ENCODE measurements around the gene TCL1B.

TCL1B gene

DNA sequence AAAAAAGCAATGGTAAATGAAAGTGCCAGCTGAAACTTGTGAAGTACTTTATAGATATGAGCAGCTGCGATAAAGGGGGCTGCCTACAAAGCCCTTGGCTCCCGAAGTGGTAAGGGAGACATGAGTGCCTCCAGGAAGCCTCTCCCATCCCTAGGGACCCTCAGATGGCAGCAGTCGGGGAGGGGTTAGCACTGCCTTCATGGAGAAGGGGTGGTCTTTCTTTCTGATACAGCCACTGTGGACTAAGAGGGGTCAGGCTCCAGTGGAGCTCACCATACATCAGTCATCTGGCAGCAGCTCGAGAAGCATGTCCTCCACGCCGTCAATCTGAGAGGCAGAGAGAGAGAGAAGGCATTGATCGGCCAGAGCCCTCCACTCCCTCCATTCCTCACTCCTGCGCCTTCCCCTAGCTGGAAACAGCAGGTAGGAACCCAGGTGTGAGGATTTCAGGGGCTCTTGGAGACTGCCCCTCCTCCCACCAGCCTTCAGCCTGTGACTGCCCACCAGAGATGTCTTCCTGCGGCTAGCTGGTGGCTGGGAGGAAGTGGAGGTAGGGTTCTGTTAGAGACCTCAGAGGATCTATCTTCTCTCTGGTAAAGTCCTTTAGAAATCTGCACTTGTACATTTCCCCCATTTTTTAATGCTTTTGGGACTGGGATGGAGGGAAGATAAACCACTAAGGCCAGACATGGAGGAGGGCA is 25.4 kb downstream of the TCL1B start (continued):
- TF ChIP-seq, protein P1, sequence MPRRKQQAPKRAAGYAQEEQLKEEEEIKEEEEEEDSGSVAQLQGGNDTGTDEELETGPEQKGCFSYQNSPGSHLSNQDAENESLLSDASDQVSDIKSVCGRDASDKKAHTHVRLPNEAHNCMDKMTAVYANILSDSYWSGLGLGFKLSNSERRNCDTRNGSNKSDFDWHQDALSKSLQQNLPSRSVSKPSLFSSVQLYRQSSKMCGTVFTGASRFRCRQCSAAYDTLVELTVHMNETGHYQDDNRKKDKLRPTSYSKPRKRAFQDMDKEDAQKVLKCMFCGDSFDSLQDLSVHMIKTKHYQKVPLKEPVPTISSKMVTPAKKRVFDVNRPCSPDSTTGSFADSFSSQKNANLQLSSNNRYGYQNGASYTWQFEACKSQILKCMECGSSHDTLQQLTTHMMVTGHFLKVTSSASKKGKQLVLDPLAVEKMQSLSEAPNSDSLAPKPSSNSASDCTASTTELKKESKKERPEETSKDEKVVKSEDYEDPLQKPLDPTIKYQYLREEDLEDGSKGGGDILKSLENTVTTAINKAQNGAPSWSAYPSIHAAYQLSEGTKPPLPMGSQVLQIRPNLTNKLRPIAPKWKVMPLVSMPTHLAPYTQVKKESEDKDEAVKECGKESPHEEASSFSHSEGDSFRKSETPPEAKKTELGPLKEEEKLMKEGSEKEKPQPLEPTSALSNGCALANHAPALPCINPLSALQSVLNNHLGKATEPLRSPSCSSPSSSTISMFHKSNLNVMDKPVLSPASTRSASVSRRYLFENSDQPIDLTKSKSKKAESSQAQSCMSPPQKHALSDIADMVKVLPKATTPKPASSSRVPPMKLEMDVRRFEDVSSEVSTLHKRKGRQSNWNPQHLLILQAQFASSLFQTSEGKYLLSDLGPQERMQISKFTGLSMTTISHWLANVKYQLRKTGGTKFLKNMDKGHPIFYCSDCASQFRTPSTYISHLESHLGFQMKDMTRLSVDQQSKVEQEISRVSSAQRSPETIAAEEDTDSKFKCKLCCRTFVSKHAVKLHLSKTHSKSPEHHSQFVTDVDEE (CRISPR knock-in tag; IDR thresholded peaks at IDR 0.05) = no peak
- no peak for TF ChIP-seq TOX (CRISPR knock-in tag; IDR thresholded peaks at IDR 0.05; ENCODE audit: borderline replicate concordance)
- no peak for TF ChIP-seq CSDC2 (CRISPR knock-in tag; IDR thresholded peaks at IDR 0.05)
- no peak for TF ChIP-seq PPARA (CRISPR knock-in tag; IDR thresholded peaks at IDR 0.05; ENCODE audit: borderline replicate concordance)
- TF ChIP-seq ISL1 (CRISPR knock-in tag; IDR thresholded peaks at IDR 0.05) = no peak
- TF ChIP-seq ESRRG (CRISPR knock-in tag; IDR thresholded peaks at IDR 0.05) = no peak
- TF ChIP-seq ZNF565 (CRISPR knock-in tag; conservative IDR thresholded peaks at IDR 0.05; ENCODE audit: low read depth) = no peak
- TF ChIP-seq ZFP30 (CRISPR knock-in tag; IDR thresholded peaks at IDR 0.05) = no peak
- TF ChIP-seq ARNTL (CRISPR knock-in tag; IDR thresholded peaks at IDR 0.05; ENCODE audit: borderline replicate concordance, low read depth) = no peak
- no peak for TF ChIP-seq ZC3H10 (CRISPR knock-in tag; IDR thresholded peaks at IDR 0.05)
- TF ChIP-seq, protein P2, sequence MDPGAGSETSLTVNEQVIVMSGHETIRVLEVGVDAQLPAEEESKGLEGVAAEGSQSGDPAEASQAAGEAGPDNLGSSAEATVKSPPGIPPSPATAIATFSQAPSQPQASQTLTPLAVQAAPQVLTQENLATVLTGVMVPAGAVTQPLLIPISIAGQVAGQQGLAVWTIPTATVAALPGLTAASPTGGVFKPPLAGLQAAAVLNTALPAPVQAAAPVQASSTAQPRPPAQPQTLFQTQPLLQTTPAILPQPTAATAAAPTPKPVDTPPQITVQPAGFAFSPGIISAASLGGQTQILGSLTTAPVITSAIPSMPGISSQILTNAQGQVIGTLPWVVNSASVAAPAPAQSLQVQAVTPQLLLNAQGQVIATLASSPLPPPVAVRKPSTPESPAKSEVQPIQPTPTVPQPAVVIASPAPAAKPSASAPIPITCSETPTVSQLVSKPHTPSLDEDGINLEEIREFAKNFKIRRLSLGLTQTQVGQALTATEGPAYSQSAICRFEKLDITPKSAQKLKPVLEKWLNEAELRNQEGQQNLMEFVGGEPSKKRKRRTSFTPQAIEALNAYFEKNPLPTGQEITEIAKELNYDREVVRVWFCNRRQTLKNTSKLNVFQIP (CRISPR knock-in tag; IDR thresholded peaks at IDR 0.05; ENCODE audit: borderline replicate concordance, low read depth) = no peak

DNA sequence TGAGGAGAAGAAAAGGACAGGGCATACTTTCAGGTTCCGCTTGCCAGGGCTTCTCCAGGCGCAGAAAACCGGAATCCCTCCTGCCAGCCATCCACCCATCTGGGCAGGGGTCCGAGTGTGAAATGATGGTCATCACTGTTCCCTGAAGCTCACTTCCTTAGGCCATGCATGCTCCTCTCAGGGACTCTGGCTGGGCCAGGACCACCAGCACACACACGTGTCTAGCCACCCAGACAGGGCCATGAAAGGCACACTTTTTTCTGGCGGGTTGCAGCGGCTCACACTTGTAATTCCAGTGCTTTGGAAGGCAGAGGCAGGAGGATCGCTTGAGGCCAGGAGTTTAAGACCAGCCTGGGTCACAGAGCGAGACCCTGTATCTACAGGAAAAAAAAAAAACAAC is 26.2 kb downstream of the TCL1B start:
- ATAC-seq = no peak
- TF ChIP-seq, protein P3, sequence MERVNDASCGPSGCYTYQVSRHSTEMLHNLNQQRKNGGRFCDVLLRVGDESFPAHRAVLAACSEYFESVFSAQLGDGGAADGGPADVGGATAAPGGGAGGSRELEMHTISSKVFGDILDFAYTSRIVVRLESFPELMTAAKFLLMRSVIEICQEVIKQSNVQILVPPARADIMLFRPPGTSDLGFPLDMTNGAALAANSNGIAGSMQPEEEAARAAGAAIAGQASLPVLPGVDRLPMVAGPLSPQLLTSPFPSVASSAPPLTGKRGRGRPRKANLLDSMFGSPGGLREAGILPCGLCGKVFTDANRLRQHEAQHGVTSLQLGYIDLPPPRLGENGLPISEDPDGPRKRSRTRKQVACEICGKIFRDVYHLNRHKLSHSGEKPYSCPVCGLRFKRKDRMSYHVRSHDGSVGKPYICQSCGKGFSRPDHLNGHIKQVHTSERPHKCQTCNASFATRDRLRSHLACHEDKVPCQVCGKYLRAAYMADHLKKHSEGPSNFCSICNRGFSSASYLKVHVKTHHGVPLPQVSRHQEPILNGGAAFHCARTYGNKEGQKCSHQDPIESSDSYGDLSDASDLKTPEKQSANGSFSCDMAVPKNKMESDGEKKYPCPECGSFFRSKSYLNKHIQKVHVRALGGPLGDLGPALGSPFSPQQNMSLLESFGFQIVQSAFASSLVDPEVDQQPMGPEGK (CRISPR knock-in tag; IDR thresholded peaks at IDR 0.05; ENCODE audit: borderline replicate concordance) = no peak
- TF ChIP-seq TCF4 (CRISPR knock-in tag; IDR thresholded peaks at IDR 0.05; ENCODE audit: borderline replicate concordance) (no peak), ZNF8 (CRISPR knock-in tag; IDR thresholded peaks at IDR 0.05) (no peak), BACH2 (CRISPR knock-in tag; IDR thresholded peaks at IDR 0.05; ENCODE audit: borderline replicate concordance) (no peak), RARB (CRISPR knock-in tag; IDR thresholded peaks at IDR 0.05) (no peak), CSDC2 (CRISPR knock-in tag; IDR thresholded peaks at IDR 0.05) (no peak), ZNF565 (CRISPR knock-in tag; conservative IDR thresholded peaks at IDR 0.05; ENCODE audit: low read depth) (no peak), ESRRG (CRISPR knock-in tag; IDR thresholded peaks at IDR 0.05) (no peak), OSR1 (CRISPR knock-in tag; IDR thresholded peaks at IDR 0.05) (no peak), TOX (CRISPR knock-in tag; IDR thresholded peaks at IDR 0.05; ENCODE audit: borderline replicate concordance) (no peak), ZNF70 (CRISPR knock-in tag; IDR thresholded peaks at IDR 0.05) (no peak)

DNA sequence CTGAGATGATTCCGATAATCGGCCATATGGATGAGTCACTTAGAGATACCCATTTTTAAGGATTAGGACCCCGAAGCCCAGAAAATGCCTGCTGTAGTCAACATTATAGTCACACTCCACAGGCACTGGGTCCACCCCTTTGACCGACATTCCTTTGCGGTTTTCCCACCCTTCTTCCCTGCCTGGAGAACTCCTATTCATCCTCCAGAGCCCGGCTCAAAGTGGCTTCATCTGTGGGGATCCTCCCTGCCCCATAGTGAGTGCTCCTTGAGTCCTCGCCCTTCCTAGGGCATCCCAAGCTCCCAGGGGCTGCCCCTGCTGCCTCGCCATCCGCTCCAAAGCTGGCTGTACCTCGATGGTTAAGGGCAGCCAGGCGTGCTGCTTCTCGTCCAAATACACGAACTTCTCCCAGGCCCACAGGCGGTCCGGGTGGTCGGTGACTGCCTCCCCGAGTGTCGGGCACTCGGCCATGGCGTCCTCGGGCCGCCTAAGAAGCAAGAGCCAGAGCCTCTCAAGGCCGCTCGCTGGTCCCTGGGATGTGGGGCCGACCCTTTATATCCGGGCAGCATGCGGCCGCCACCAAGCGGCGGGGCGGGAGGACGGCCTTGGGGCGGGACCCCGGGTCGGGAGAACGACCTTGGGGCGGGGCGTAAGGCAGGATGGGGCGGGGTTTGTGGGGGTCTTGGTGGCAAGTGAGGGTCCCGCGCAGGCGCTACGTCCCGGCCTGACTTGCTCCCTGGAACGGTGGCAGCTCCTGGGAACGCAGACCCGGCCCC is 27.6 kb downstream of the TCL1B start, which contains the start of gene TCL1A:
Gene TCL1A (minus strand): TSS at position 530 of the 776 bp plus-strand sequence. CDS start 59 bp downstream, at position 471.
- no peak for ATAC-seq

More for the DNA sequence above, 27.6 kb downstream of the TCL1B start, which contains the start of gene TCL1A:
- TF ChIP-seq, protein P2 (CRISPR knock-in tag; IDR thresholded peaks at IDR 0.05; ENCODE audit: borderline replicate concordance, low read depth) = no peak
- peak; percentile 46; the same call in 1 of the 2 replicates for TF ChIP-seq ZFP3 (CRISPR knock-in tag; IDR thresholded peaks at IDR 0.05)

Data from SK-N-SH treated with all-trans-retinoic acid at 6 μM for 48 hours (cell line).